HG02763 (cell line): ENCODE results near the gene PRKAR1B.
"Not testable (repeated sequence)": the region's sequence is repeated elsewhere in the genome, so short reads cannot be mapped to it uniquely, and the experiment has no call there.

Experiments
- ATAC-seq: cut with Tn5 transposase; IDR thresholded peaks from one replicate; pipeline ENCODE4 v1.9.1; 2021; ENCODE audit warnings: mild to moderate bottlenecking, moderate library complexity; ENCODE audit not compliant: unreplicated experiment

The PRKAR1B gene

DNA sequence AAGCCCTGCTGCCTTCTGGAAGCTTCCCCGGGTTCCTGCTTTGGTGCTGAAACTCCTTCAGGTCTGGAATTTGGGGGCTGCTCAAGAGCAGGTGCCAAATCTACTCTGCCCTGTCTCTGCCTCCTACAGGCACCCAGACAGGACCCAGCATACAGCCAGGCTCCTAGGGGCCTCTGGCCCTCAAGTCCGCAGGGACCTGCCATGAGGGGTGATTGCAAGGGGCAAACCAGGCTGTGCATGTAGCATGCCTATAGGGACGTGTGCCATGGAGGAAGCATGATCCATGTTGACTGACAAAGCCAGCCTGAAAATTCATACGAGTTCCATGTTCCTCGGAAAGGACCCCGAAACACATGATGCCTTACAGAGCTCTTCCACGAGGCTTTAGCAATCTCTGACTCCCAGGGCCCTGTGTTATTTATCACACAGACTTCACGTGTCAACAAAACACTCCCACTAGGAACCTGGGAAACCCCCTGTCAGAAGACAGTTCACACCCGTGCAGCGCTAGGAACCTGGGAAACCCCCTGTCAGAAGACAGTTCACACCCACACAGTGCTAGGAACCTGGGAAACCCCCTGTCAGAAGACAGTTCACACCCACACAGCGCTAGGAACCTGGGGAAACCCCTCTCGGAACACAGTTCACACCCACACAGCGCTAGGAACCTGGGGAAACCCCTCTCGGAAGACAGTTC is 75.9 kb downstream of the PRKAR1B start:
- ATAC-seq = no peak

DNA sequence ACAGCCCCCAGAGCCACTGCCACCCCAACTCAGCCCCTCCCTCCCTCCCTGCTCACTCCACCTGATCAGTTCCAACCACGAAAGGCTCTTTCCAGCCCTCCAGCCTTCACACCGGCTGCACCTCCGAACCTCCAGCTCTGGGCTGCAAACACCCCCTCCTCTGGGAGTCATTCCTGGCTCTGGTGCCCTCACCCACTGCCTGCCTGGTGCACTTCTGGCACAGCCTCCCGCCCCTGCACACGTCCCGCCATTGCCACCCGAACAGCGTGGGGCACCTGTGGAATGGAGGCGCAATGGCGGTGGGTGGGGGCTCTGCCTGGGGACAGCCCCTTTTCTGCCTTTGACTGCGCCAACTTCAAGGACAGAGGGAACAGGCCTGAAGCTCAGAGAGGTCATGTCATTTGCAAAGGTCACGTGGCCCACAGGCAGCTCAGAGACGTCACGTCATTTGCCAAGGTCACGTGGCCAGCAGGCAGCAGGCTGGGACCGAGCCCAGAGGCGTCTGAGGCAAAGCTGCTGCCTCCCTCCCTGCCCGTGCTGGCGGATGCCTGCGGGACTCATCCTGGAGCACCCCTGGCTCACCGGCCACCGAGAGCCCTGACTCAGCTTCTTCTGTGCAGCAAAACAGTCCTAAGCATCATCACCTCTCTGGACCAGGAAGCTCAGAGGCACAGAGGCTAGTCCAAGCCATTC is 76.6 kb downstream of the PRKAR1B start:
- ATAC-seq = no peak

DNA sequence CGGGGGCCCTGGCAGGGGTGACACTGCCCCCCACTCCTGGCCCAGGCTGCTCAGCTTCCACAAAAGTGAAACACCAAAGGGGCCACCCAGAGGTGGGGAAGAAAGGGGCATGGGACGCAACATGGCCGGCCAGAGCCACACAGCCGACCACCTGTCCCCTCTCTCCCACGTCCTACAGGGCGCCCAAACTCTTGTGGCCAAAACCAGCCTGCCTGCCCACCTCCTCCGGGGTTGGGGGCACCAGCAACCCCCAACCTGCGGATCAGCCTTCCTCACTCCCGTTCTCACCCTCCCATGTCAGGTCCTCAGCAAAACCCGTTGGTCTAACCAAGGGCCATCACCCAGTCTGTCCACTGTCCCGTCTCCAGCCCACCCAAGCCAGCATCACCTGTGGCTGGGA is 80.1 kb downstream of the PRKAR1B start:
- ATAC-seq = no peak

DNA sequence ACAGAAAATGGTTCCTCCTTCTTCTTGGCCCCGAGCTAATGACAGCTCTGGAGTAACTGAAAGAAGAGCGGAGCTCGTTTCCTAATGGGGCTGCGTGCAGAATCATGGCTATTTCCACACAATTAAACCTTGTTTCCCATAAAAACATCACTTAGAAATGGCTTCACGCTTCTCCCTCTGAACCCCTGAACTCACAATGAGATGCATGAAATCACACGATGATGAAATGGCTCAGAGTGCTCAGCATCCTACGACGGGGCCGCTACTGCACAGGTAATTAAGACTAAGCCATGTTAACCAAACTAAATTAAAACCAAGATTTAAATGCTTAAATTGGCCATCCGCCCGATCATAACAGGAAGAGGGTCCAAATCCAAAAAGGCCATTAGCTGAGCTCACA is 80.6 kb downstream of the PRKAR1B start:
- no peak for ATAC-seq

GRCh38 chr7:645606-646005 is 81.5 kb downstream of the PRKAR1B start:
- no peak for ATAC-seq

DNA sequence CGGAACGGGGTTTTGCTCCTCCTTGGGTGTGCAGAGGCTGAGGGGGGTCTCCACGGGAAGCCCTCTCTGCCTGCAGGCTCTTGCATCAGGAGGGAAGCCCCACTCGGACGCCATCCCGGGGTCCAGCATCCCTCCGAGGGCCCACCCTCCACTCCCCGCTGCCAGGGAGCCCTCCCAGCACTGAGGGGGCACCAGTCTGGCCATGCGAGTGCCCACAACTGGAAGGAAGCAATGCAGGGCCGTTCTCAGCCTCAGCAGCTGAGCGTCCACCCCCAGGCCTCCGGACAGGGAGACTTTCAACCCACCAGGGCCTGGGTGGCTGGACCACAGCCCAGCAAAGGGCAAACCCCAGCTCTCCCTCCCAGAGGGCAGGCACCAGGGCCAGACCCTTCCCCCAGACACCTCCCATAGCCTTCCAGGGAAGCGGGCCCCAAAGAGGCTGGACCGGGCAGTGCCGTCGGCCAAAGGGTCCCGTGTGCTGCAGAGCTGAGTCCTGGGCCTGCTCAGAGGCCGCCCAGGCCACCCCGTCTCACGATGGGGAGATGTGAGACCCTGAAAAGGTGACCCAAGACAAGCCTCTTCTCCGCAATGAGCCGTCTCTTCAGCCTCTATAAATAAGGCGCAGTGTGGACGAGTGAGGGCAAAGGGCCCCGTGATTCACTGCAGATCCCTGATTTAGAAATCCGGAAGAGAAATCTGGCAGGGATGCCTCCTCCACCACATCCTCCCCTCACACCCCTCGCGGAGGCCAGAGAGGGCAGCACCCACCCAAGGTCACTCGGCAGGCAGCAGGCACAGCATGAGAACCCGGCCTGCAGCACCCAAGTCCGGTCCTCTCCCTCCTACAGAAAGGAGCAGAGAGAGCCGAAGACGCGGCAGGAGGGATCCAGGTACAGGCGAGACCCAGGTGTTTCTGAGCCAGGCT is 82.4 kb downstream of the PRKAR1B start:
- no peak for ATAC-seq

- no peak for ATAC-seq
Measured at GRCh38 chr7:641966-642365, 85.1 kb downstream of the PRKAR1B start.

- ATAC-seq = no peak
Measured at GRCh38 chr7:641269-641671, 85.8 kb downstream of the PRKAR1B start.

DNA sequence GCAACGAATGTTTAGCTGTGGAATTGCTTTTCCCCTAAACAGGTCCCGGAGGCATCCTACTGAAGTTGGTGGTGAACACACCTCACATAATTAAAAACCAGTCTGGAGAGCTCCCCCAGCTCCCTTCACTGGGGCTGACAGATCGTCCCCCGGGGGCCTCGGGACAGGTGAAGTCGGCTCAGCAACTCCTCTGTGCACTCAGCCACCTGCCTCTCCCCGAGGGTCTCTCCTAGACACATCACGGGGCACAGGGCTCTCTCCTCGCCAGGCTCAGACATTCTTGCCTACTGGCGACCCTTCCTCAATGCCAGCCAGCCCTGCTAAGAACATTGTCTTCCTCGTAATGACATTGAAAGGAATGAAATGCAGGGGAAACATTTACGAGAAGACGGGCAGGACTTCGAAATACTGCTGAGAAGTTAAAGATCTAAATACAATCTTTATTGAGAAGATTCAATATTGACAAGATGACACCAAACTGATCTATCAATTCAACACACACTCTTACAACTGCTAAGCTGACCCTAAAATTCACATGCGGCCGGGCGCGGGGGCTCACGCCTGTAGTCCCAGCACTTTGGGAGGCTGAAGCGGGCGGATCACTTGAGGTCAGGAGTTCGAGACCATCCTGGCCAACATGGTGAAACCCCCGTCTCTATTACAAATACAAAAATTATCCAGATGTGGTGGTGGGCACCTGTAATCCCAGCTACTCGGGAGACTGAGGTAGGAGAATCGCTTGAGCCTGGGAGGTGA is 88.6 kb downstream of the PRKAR1B start:
- no peak for ATAC-seq

DNA sequence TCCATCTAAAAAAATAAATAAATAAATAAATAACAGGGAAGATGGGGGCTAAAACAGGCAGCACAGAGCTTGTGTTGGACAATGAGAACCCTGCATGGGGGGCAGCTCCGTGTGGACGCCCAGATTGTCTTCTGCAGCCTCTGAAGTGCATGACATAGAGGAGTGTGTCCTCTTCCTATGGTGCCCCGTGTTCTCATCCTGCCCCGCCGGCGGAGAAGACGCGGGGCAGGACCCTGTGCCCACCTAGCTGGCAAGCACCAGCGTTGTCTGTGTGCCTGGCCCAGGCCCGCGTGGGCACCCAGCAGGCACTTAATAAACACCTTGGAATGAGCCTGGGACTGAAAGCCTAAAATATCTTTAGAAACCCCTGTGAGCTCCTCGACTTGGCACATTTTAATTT is 89.3 kb downstream of the PRKAR1B start:
- ATAC-seq = no peak

- no peak for ATAC-seq
Measured at GRCh38 chr7:636396-636795, 90.7 kb downstream of the PRKAR1B start.

- not testable (repeated sequence) for ATAC-seq
Measured at GRCh38 chr7:635687-636382, 91.2 kb downstream of the PRKAR1B start.

- no peak for ATAC-seq
Measured at GRCh38 chr7:635227-635626, 91.9 kb downstream of the PRKAR1B start.

DNA sequence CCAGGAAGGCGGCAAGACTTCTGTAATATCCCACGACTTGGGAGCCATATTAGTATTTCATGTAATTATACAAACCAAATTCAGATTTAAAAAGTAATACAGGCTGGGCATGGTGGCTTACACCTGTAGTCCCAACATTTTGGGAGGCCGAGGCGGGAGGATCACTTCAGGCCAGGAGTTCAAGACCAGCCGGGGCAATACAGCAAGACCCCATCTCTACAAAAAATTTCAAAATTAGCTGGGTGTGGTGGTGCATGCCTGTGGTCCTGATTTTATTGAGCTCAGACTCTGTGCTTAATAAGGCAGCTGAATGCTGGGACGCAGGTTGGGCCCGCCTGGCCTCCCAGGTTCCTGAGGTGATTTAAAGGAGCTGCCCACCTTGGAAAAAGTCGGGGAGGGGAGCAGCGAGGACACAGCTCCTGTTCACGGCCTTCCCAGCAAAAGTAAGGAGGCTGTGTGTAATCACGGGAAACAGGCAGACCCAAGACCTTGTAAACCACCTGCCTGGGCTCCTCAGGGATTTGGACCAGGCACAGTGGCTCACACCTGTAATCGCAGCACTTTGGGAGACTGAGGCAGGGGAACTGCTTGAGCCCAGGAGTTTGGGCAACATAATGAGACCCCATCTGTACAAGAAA is 93.6 kb downstream of the PRKAR1B start:
- ATAC-seq = no peak

DNA sequence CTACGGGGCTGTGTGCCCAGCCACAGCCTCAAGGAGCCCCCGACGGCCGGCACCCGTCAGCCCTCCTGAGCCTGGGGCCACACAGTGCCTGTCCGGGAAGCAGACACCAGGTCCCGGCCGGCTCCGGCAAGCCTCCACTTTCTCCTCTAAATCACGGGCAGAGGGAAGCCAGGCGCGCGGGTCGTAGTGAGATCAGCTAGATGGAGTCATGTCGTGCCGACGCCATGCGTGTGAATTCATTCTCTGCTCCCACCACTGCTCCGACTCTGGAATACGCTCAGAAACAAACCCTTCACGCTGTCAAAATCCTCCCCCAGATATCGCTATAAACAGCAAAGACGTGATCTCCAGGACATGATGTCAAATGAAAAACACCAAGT is 94.3 kb downstream of the PRKAR1B start:
- no peak for ATAC-seq

- no peak for ATAC-seq
Measured at GRCh38 chr7:631964-632830, 94.9 kb downstream of the PRKAR1B start.

DNA sequence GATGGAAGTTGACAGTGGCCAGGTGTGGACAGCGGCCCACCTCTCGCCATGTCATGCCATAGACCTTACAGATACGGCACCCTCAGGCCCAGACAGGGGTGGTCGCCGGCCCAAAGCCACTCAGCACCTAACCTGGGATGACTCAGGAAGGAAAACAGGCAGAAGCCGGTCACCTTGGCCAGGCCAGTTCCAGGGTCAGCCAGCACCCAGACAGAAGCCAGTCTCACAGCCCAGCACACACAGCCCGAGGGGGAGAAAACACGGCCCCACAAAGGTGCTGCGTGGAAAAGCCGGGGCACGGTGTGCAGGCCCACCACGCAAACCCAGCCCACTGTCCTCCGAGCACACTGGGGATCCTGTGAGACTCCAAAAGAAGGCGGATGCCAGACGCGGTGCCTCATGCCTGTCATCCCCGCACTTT is 95.8 kb downstream of the PRKAR1B start:
- no peak for ATAC-seq

DNA sequence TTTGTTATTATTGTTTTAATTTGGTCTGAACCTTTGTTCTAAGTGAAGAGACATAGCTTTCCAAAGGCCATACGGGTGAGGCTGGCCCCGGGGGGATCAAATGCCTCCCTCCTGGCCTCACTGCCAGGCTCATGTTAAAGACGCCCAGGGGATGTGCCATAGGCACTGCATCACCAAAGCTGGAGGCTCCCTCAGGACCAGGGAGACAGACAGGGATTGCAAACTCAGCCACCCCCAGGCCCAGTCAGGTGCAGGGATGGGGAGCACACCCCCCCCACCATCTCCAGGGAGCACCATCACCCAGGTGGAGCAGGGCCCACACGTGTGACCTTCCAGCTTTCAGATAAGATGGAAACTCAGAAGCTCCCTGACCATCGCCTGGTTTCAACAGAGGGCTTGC is 96.5 kb downstream of the PRKAR1B start:
- ATAC-seq = no peak

- no peak for ATAC-seq
Measured at GRCh38 chr7:630111-630511, 97.0 kb downstream of the PRKAR1B start.
